HG02642 (cell line): Measurements from ENCODE around the gene CNTNAP5.

ENCODE experiments used
- ATAC-seq: cut with Tn5 transposase; IDR thresholded peaks from one replicate; pipeline ENCODE4 v1.9.1; 2021; ENCODE audit warnings: mild to moderate bottlenecking; ENCODE audit not compliant: unreplicated experiment, poor library complexity

CNTNAP5 gene

GRCh38 chr2:124025171-124025580 lies at the start of gene CNTNAP5:
Gene CNTNAP5 (plus strand): TSS chr2:124025287. CDS start chr2:124025651, 364 bp downstream.
- no peak for ATAC-seq

- ATAC-seq = no peak
Measured at GRCh38 chr2:123976054-123976648, 48.9 kb upstream of the CNTNAP5 start.

- ATAC-seq = peak; percentile 90
Measured at GRCh38 chr2:123993728-123994323, 31.3 kb upstream of the CNTNAP5 start.

- ATAC-seq = no peak
Measured at GRCh38 chr2:123999681-124000080, 25.4 kb upstream of the CNTNAP5 start.

GRCh38 chr2:124001696-124002430 lies 23.2 kb upstream of the CNTNAP5 start:
- ATAC-seq = no peak

- ATAC-seq = no peak
Measured at GRCh38 chr2:124018890-124019289, 6.2 kb upstream of the CNTNAP5 start.

GRCh38 chr2:124024561-124025170 lies 421 bp upstream of the CNTNAP5 start:
- no peak for ATAC-seq

GRCh38 chr2:124025891-124026434 lies 876 bp downstream of the CNTNAP5 start:
- no peak for ATAC-seq

GRCh38 chr2:124026503-124026902 lies 1.4 kb downstream of the CNTNAP5 start:
- ATAC-seq = no peak

- ATAC-seq = peak; percentile 93
Measured at GRCh38 chr2:124027182-124027581, 2.1 kb downstream of the CNTNAP5 start.

GRCh38 chr2:124032799-124033198 lies 7.7 kb downstream of the CNTNAP5 start:
- ATAC-seq = no peak

GRCh38 chr2:124034265-124034664 lies 9.2 kb downstream of the CNTNAP5 start:
- no peak for ATAC-seq

GRCh38 chr2:124035001-124035400 lies 9.9 kb downstream of the CNTNAP5 start:
- no peak for ATAC-seq

- no peak for ATAC-seq
Measured at GRCh38 chr2:124039032-124039431, 13.9 kb downstream of the CNTNAP5 start.

GRCh38 chr2:124039762-124040291 lies 14.7 kb downstream of the CNTNAP5 start:
- no peak for ATAC-seq

- ATAC-seq = no peak
Measured at GRCh38 chr2:124045894-124046293, 20.8 kb downstream of the CNTNAP5 start.

GRCh38 chr2:124046332-124046731 lies 21.2 kb downstream of the CNTNAP5 start:
- ATAC-seq = no peak

- ATAC-seq = no peak
Measured at GRCh38 chr2:124048102-124048501, 23.0 kb downstream of the CNTNAP5 start.

- no peak for ATAC-seq
Measured at GRCh38 chr2:124048664-124049063, 23.6 kb downstream of the CNTNAP5 start.

- ATAC-seq = no peak
Measured at GRCh38 chr2:124049136-124049535, 24.0 kb downstream of the CNTNAP5 start.
